ENCODE measurements around the gene STMN1.
A peak's percentile ranks its signal among the peaks of the same experiment; 100 is the strongest.

The STMN1 gene

DNA sequence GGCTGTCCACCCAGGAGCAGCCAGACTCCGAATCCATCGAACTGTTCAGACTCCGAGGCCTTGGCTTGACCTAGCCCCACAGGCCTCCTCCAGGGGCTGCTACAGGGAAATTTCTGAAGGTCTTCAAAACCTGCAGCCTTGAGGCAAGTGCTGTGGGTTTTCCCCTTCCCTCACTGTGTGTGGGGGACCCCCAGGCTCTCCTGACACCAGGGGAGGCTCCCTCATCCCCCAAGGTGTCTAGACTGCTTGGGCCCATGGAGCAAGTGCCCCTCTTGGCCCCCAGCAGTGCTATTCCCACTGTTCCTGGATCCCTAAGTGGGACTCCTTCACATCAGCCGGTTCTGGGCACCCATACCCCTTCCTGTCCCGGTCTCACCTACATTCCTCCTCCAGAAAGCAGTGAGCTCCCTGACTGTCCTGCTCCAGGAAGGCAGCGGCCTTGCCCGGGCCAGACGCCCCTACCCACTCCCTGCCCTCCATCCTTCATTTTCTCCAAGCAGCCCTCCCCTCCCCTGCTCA, 31.5 kb downstream of the STMN1 start:
- H3K27me3 Mint-ChIP-seq = no peaks in the 10 kb centered on the region
- no peaks in the 10 kb centered on the region for H3K36me3 Mint-ChIP-seq
- H3K27ac Mint-ChIP-seq = peak overlapping the region; percentile 73
- peak overlapping the region; percentile 88 for H3K4me3 Mint-ChIP-seq
- H3K4me1 Mint-ChIP-seq = peaks cover 24% of the 10 kb centered on the region
- ATAC-seq (ENCODE audit: low read depth) (no peak), DNase-seq (ENCODE audit: low spot score in 2 of 2) (no peak)
- H3K9me3 Mint-ChIP-seq = no peaks in the 10 kb centered on the region

GRCh38 chr1:25874209-25874608, 32.0 kb downstream of the STMN1 start:
- H3K36me3 Mint-ChIP-seq = no peaks in the 10 kb centered on the region
- no peak for DNase-seq (ENCODE audit: low spot score in 2 of 2)
- H3K27ac Mint-ChIP-seq = no peak overlapping the region
- no peak for ATAC-seq (ENCODE audit: low read depth)
- H3K9me3 Mint-ChIP-seq = no peaks in the 10 kb centered on the region
- peaks cover 24% of the 10 kb centered on the region for H3K4me1 Mint-ChIP-seq
- H3K4me3 Mint-ChIP-seq = no peak overlapping the region
- H3K27me3 Mint-ChIP-seq = no peaks in the 10 kb centered on the region

DNA sequence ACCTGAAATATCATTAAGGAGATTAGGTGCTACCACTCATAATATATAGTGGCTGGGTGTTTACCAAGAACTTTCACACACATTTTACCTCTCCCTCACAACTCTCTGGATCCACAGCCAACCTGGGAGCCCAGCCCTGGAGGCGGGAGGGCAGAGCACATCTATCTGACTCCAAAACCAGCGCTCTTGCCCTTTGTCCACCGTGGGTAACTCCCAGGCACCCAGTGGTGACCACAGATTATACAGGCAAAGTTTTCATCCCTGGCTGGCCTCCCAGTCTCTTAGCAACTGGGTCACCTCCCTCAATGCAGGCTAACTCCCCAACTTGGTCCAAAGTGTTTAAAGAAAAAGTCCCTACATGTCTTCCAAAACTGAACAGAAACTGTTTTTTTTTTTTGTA, 33.1 kb downstream of the STMN1 start:
- no peaks in the 10 kb centered on the region for H3K27me3 Mint-ChIP-seq
- H3K36me3 Mint-ChIP-seq = no peaks in the 10 kb centered on the region
- no peaks in the 10 kb centered on the region for H3K9me3 Mint-ChIP-seq
- DNase-seq (ENCODE audit: low spot score in 2 of 2) = no peak
- no peak for ATAC-seq (ENCODE audit: low read depth)
- peak overlapping the region; percentile 36 for H3K27ac Mint-ChIP-seq
- H3K4me3 Mint-ChIP-seq = peak overlapping the region; percentile 11
- H3K4me1 Mint-ChIP-seq = peaks cover 24% of the 10 kb centered on the region

DNA sequence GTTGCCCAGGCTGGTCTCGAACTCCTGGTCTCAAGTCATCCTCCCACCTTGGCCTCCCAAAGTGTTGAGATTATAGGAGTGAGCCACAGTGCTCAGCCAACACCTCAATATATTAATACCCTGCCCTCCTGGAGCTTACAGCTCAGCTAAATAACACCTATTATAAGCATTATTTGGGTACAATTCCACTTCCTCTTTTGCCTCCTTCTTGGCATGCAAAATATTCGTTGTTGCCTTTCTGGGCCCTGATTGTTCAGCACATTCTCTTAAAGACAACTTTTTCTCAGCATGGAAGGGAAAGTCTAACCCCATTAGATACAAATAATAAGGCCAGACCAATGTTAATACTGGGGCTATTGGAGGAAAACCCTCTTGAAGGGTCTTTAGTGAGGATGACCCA, 33.5 kb downstream of the STMN1 start:
- Mint-ChIP-seq H3K27me3 (no peaks in the 10 kb centered on the region), H3K9me3 (no peaks in the 10 kb centered on the region), H3K4me3 (no peak overlapping the region), H3K27ac (peak overlapping the region; percentile 36), H3K36me3 (no peaks in the 10 kb centered on the region), H3K4me1 (peaks cover 24% of the 10 kb centered on the region)
- ATAC-seq (ENCODE audit: low read depth) = peak; percentile 59
- DNase-seq (ENCODE audit: low spot score in 2 of 2) = no peak

DNA sequence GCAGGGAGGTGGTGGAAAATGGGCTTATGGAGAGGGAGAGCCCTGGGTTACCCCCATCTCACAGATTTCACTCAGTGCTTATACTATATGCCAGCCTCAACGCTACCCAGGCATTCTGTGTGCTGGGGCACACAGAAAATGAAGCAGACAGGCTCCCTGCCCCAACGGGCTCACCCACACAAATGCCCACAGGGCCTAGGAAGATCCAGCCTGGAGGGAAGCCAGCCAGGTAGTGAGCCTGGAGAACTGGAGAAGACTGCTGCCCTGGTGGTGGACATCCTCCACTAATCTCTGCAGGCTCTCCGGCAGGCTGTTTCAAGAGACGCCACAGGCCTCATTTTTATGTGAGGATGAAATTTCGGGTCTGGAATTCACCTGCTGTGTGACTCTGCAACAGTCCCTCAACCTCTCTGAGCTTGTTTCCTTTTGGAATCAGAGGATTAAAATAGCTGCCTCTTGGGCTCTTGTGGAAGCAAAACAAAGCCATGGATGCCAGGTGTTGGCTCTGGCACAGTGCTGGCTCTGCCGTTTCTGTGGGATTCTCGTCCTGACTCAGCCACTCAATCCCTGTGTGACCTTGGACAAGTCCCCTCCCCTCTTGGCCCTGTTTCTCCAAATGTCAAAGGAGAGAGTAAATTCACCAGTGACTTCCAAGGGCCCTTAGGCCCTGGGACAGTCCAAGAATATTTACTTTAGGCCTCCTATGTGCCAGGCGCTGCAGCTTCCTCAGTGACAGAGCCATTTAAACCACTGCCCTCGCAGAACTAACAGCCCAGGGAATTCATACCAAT, 34.3 kb downstream of the STMN1 start:
- no peaks in the 10 kb centered on the region for H3K27me3 Mint-ChIP-seq
- DNase-seq (ENCODE audit: low spot score in 2 of 2) = no peak
- H3K4me1 Mint-ChIP-seq = peaks cover 24% of the 10 kb centered on the region
- H3K4me3 Mint-ChIP-seq = no peak overlapping the region
- no peaks in the 10 kb centered on the region for H3K9me3 Mint-ChIP-seq
- H3K27ac Mint-ChIP-seq = no peak overlapping the region
- no peak for ATAC-seq (ENCODE audit: low read depth)
- H3K36me3 Mint-ChIP-seq = no peaks in the 10 kb centered on the region

GRCh38 chr1:25871086-25871703, 35.0 kb downstream of the STMN1 start:
- Mint-ChIP-seq H3K9me3 (no peaks in the 10 kb centered on the region), H3K27me3 (no peaks in the 10 kb centered on the region), H3K4me3 (no peak overlapping the region), H3K27ac (no peak overlapping the region), H3K4me1 (peaks cover 24% of the 10 kb centered on the region), H3K36me3 (no peaks in the 10 kb centered on the region)
- DNase-seq (ENCODE audit: low spot score in 2 of 2) (no peak), ATAC-seq (ENCODE audit: low read depth) (no peak)

GRCh38 chr1:25870614-25871013, 35.6 kb downstream of the STMN1 start:
- DNase-seq (ENCODE audit: low spot score in 2 of 2) (no peak), ATAC-seq (ENCODE audit: low read depth) (no peak)
- no peaks in the 10 kb centered on the region for H3K9me3 Mint-ChIP-seq

GRCh38 chr1:25869909-25870606, 36.2 kb downstream of the STMN1 start:
- Mint-ChIP-seq H3K9me3 (no peaks in the 10 kb centered on the region), H3K4me1 (peaks cover 19% of the 10 kb centered on the region), H3K4me3 (no peak overlapping the region), H3K27ac (no peak overlapping the region), H3K27me3 (no peaks in the 10 kb centered on the region), H3K36me3 (no peaks in the 10 kb centered on the region)
- ATAC-seq (ENCODE audit: low read depth) (no peak), DNase-seq (ENCODE audit: low spot score in 2 of 2) (no peak)

More at GRCh38 chr1:25870614-25871013, 35.6 kb downstream of the STMN1 start:
- H3K4me3 Mint-ChIP-seq = no peak overlapping the region
- H3K36me3 Mint-ChIP-seq = no peaks in the 10 kb centered on the region
- peaks cover 20% of the 10 kb centered on the region for H3K4me1 Mint-ChIP-seq
- H3K27me3 Mint-ChIP-seq = no peaks in the 10 kb centered on the region
- H3K27ac Mint-ChIP-seq = no peak overlapping the region

GRCh38 chr1:25867210-25867991, 38.8 kb downstream of the STMN1 start:
- H3K4me3 Mint-ChIP-seq = no peak overlapping the region
- H3K27ac Mint-ChIP-seq = no peak overlapping the region
- DNase-seq (ENCODE audit: low spot score in 2 of 2) (no peak), ATAC-seq (ENCODE audit: low read depth) (no peak)
- peaks cover 7% of the 10 kb centered on the region for H3K4me1 Mint-ChIP-seq
- no peaks in the 10 kb centered on the region for H3K9me3 Mint-ChIP-seq
- peaks cover 7% of the 10 kb centered on the region for H3K36me3 Mint-ChIP-seq
- H3K27me3 Mint-ChIP-seq = no peaks in the 10 kb centered on the region

DNA sequence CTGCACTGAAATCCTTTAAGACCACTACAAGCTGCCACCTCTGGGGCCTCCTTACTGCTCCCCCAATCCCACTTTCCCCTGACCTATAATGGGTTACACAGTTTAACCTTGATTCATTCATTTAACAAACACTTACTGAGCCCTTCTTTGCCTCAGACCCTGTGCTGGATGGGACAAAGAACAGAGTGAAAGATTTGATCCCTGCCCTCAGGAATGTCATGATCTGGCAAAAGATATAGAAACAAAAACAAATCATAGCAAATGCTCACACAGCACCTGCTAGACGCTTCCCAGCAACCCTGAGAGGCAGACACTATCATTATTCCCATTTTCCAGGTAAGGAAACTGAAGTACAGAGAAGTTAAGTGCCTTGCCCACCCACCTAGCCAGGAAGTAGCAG, 39.9 kb downstream of the STMN1 start:
- Mint-ChIP-seq H3K9me3 (no peaks in the 10 kb centered on the region), H3K4me3 (no peak overlapping the region), H3K27me3 (no peaks in the 10 kb centered on the region), H3K27ac (peak overlapping the region; percentile 14), H3K36me3 (peaks cover 7% of the 10 kb centered on the region), H3K4me1 (peaks cover 5% of the 10 kb centered on the region)
- DNase-seq (ENCODE audit: low spot score in 2 of 2) (no peak), ATAC-seq (ENCODE audit: low read depth) (no peak)

DNA sequence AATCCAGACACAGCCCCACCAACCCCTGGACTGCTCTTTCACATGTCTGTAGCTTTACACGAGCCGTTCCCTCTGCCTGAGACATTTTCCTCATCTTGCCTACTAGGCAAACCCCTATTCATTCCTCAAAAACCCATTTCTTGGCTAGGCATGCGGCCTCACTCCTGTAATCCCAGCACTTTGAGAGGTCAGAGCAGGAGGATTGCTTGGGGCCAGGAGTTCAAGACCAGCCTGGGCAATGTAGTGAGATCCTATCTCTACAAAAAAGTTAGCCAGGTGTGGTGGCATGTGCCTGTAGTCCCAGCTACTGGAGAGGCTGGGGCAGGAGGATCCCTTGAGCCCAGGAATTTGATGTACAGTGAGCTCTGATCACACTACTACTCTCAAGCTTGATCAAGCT, 41.8 kb downstream of the STMN1 start:
- ATAC-seq (ENCODE audit: low read depth) (no peak), DNase-seq (ENCODE audit: low spot score in 2 of 2) (no peak)
- H3K27ac Mint-ChIP-seq = no peak overlapping the region
- no peak overlapping the region for H3K4me3 Mint-ChIP-seq
- H3K9me3 Mint-ChIP-seq = no peaks in the 10 kb centered on the region
- no peaks in the 10 kb centered on the region for H3K27me3 Mint-ChIP-seq
- H3K36me3 Mint-ChIP-seq = peaks cover 7% of the 10 kb centered on the region
- H3K4me1 Mint-ChIP-seq = peaks cover 5% of the 10 kb centered on the region

DNA sequence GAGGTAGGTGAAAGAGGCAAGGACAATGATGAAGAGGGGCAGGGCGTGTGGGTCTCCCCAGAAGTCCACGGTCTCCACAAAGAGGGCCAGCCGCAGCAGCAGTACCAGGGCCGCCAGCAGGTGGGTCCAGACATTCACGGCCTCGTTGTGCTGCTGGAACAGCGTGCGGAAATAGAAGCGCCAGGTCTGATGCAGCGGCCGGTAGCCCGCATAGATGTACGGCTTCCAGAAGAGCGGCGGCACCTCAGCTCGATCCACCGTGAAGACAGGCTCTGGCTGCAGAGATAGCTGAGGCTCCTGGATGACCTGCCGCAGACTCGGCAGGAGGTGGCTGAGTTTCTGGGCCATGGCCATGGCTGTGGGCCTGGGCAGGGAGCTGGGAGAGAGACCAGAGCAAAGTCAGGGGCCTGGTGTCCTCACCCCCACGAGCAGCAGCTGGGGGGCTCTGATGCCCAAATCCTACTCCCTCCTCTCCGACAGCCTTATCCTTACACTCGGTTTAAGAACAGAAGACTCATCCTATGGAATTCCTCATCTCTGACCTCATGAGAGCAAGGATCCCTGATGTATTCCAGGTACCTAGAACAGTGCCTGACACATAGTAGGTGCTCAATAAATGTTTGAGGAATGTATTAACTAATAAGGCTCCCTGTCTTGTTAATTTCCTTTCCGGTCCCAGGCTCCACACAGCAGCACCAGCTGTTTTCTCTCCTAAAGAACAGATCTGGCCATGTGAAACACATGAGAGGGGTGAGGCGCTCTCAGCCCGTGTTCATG, 42.5 kb downstream of the STMN1 start:
- DNase-seq (ENCODE audit: low spot score in 2 of 2) (no peak), ATAC-seq (ENCODE audit: low read depth) (no peak)
- H3K27me3 Mint-ChIP-seq = no peaks in the 10 kb centered on the region
- H3K27ac Mint-ChIP-seq = no peak overlapping the region
- H3K4me1 Mint-ChIP-seq = peaks cover 9% of the 10 kb centered on the region
- H3K36me3 Mint-ChIP-seq = peaks cover 7% of the 10 kb centered on the region
- H3K4me3 Mint-ChIP-seq = no peak overlapping the region
- H3K9me3 Mint-ChIP-seq = no peaks in the 10 kb centered on the region

DNA sequence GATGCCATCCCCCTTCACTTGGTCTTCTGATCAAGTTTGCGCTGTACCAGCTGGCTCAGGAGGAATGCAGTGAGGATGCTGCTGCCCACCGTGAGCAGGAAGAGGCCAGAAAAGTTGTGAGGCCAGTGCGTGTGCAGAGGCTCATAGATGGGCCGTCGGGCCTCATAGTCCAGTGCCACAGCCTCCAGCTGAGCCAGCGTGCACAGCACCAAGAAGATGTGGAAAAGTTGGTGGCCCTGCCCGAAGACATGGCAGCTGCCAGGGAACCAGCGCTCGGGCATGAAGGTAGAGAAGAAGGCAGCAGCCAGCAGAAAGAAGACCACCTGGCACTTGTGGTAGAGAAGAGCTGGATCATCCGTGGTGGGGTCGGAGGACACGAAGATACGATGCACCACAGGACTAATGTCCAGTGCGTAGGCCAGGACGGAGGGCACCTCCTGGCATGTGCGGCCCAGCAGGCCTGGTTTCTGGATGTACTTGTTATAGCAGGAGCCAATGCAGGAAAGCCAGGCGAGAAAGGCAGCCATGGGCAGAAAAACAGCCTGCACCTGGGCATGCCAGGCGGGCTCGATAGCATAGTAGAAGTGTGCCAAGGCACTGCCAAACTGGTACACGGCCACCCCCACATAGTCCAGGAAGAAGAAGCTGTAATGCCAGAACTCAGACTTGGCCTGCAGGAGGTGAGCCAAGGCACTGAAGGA, 43.3 kb downstream of the STMN1 start:
- Mint-ChIP-seq H3K27ac (peak overlapping the region; percentile 9), H3K4me3 (no peak overlapping the region), H3K9me3 (no peaks in the 10 kb centered on the region), H3K27me3 (peaks cover 1% of the 10 kb centered on the region), H3K4me1 (peaks cover 13% of the 10 kb centered on the region), H3K36me3 (peaks cover 7% of the 10 kb centered on the region)
- no peak for ATAC-seq (ENCODE audit: low read depth)
- DNase-seq (ENCODE audit: low spot score in 2 of 2) = no peak

Measured in memory B cell (primary cell).